ENCODE measurements around the gene EPO.

Gene EPO

GRCh38 chr7:100731937-100732636, 11.8 kb downstream of the EPO start:
- Histone ChIP-seq H3F3A (ENCODE audit: low read depth) (no peaks in the 10 kb centered on the region), H3K27me3 (ENCODE audit: insufficient read depth, low read length, poor library complexity, severe bottlenecking) (no peaks in the 10 kb centered on the region), H3K4me2 (ENCODE audit: low read depth, low read length, poor library complexity, severe bottlenecking) (no peak overlapping the region), H3K9me3 (ENCODE audit: insufficient read depth, low read depth, low read length) (no peaks in the 10 kb centered on the region), H3K9me2 (replicated peaks; ENCODE audit: low read depth, low read length) (no peaks in the 10 kb centered on the region), H2AFZ (ENCODE audit: low read length) (no peak overlapping the region), H3K9ac (ENCODE audit: low read depth, low read length, poor library complexity, severe bottlenecking) (no peak overlapping the region), H4K20me1 (ENCODE audit: insufficient read depth, low read length, poor library complexity, severe bottlenecking) (no peaks in the 10 kb centered on the region), H3K79me2 (ENCODE audit: insufficient read depth, low read length) (no peaks in the 10 kb centered on the region), H3K4me3 (ENCODE audit: low read length, poor library complexity, severe bottlenecking) (no peak overlapping the region), H3K36me3 (ENCODE audit: insufficient read depth, low read length) (no peaks in the 10 kb centered on the region), H3K4me1 (ENCODE audit: insufficient read depth, low read length, poor library complexity, severe bottlenecking) (no peaks in the 10 kb centered on the region)
- TF ChIP-seq, protein P1, sequence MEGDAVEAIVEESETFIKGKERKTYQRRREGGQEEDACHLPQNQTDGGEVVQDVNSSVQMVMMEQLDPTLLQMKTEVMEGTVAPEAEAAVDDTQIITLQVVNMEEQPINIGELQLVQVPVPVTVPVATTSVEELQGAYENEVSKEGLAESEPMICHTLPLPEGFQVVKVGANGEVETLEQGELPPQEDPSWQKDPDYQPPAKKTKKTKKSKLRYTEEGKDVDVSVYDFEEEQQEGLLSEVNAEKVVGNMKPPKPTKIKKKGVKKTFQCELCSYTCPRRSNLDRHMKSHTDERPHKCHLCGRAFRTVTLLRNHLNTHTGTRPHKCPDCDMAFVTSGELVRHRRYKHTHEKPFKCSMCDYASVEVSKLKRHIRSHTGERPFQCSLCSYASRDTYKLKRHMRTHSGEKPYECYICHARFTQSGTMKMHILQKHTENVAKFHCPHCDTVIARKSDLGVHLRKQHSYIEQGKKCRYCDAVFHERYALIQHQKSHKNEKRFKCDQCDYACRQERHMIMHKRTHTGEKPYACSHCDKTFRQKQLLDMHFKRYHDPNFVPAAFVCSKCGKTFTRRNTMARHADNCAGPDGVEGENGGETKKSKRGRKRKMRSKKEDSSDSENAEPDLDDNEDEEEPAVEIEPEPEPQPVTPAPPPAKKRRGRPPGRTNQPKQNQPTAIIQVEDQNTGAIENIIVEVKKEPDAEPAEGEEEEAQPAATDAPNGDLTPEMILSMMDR (conservative IDR thresholded peaks at IDR 0.05; ENCODE audit: low read length) = no peak
- no peak for TF ChIP-seq EZH2phosphoT487 (IDR thresholded peaks at IDR 0.05; ENCODE audit: borderline replicate concordance)

- Histone ChIP-seq H3K9ac (ENCODE audit: low read depth, low read length, poor library complexity, severe bottlenecking) (no peak overlapping the region), H3K4me2 (ENCODE audit: low read depth, low read length, poor library complexity, severe bottlenecking) (no peak overlapping the region), H3K36me3 (ENCODE audit: insufficient read depth, low read length) (no peaks in the 10 kb centered on the region), H3K27me3 (ENCODE audit: insufficient read depth, low read length, poor library complexity, severe bottlenecking) (no peaks in the 10 kb centered on the region), H3K4me1 (ENCODE audit: insufficient read depth, low read length, poor library complexity, severe bottlenecking) (no peaks in the 10 kb centered on the region), H3K4me3 (ENCODE audit: low read length, poor library complexity, severe bottlenecking) (no peak overlapping the region), H4K20me1 (ENCODE audit: insufficient read depth, low read length, poor library complexity, severe bottlenecking) (no peaks in the 10 kb centered on the region), H3K79me2 (ENCODE audit: insufficient read depth, low read length) (no peaks in the 10 kb centered on the region), H3K9me3 (ENCODE audit: insufficient read depth, low read depth, low read length) (no peaks in the 10 kb centered on the region), H3K9me2 (replicated peaks; ENCODE audit: low read depth, low read length) (no peaks in the 10 kb centered on the region), H2AFZ (ENCODE audit: low read length) (no peak overlapping the region), H3F3A (ENCODE audit: low read depth) (no peaks in the 10 kb centered on the region)
- TF ChIP-seq, protein P1 (conservative IDR thresholded peaks at IDR 0.05; ENCODE audit: low read length) = no peak
- no peak for TF ChIP-seq EZH2phosphoT487 (IDR thresholded peaks at IDR 0.05; ENCODE audit: borderline replicate concordance)
These were observed 15.5 kb downstream of the EPO start for GRCh38 chr7:100735730-100736129.

- Histone ChIP-seq H3K27me3 (ENCODE audit: insufficient read depth, low read length, poor library complexity, severe bottlenecking) (no peaks in the 10 kb centered on the region), H2AFZ (ENCODE audit: low read length) (no peak overlapping the region), H3F3A (ENCODE audit: low read depth) (no peaks in the 10 kb centered on the region), H3K36me3 (ENCODE audit: insufficient read depth, low read length) (no peaks in the 10 kb centered on the region), H3K9me2 (replicated peaks; ENCODE audit: low read depth, low read length) (no peaks in the 10 kb centered on the region), H3K9ac (ENCODE audit: low read depth, low read length, poor library complexity, severe bottlenecking) (no peak overlapping the region), H4K20me1 (ENCODE audit: insufficient read depth, low read length, poor library complexity, severe bottlenecking) (no peaks in the 10 kb centered on the region), H3K4me3 (ENCODE audit: low read length, poor library complexity, severe bottlenecking) (no peak overlapping the region), H3K79me2 (ENCODE audit: insufficient read depth, low read length) (no peaks in the 10 kb centered on the region), H3K4me2 (ENCODE audit: low read depth, low read length, poor library complexity, severe bottlenecking) (no peak overlapping the region), H3K4me1 (ENCODE audit: insufficient read depth, low read length, poor library complexity, severe bottlenecking) (no peaks in the 10 kb centered on the region), H3K9me3 (ENCODE audit: insufficient read depth, low read depth, low read length) (no peaks in the 10 kb centered on the region)
- TF ChIP-seq, protein P1 (conservative IDR thresholded peaks at IDR 0.05; ENCODE audit: low read length) = no peak
- no peak for TF ChIP-seq EZH2phosphoT487 (IDR thresholded peaks at IDR 0.05; ENCODE audit: borderline replicate concordance)
These were observed 16.4 kb downstream of the EPO start for GRCh38 chr7:100736671-100737070.

Measured in Loucy (cell line).